HG02763 (cell line): ENCODE measurements around the gene PLK1.
"Not testable (repeated sequence)": the region's sequence is repeated elsewhere in the genome, so short reads cannot be mapped to it uniquely, and the experiment has no call there.

Experiments used
- ATAC-seq: cut with Tn5 transposase; IDR thresholded peaks from one replicate; pipeline ENCODE4 v1.9.1; 2021; ENCODE audit warnings: mild to moderate bottlenecking, moderate library complexity; ENCODE audit not compliant: unreplicated experiment

Gene PLK1

GRCh38 chr16:23706439-23706838 is 27.8 kb downstream of the PLK1 start:
- no peak for ATAC-seq

GRCh38 chr16:23709536-23709935 is 30.8 kb downstream of the PLK1 start:
- ATAC-seq, result no peak

GRCh38 chr16:23710008-23710407 is 31.3 kb downstream of the PLK1 start:
- no peak for ATAC-seq

- ATAC-seq, result no peak
Observed at GRCh38 chr16:23710504-23710903, 31.8 kb downstream of the PLK1 start.

- no peak for ATAC-seq
Observed at GRCh38 chr16:23711785-23712184, 33.1 kb downstream of the PLK1 start.

- ATAC-seq, result no peak
Observed at GRCh38 chr16:23712976-23713375, 34.3 kb downstream of the PLK1 start, which contains the start of gene ERN2. Gene ERN2 (minus strand): TSS chr16:23713222. CDS start chr16:23713187, 35 bp downstream.

GRCh38 chr16:23716484-23716883 is 37.8 kb downstream of the PLK1 start:
- no peak for ATAC-seq

GRCh38 chr16:23722613-23723240 is 44.0 kb downstream of the PLK1 start:
- not testable (repeated sequence) for ATAC-seq

- no peak for ATAC-seq
Observed at GRCh38 chr16:23724096-23724784, 45.6 kb downstream of the PLK1 start.

- no peak for ATAC-seq
Observed at GRCh38 chr16:23724785-23725131, 46.1 kb downstream of the PLK1 start.

- no peak for ATAC-seq
Observed at GRCh38 chr16:23726710-23727109, 48.0 kb downstream of the PLK1 start.

GRCh38 chr16:23728112-23728477 is 49.4 kb downstream of the PLK1 start:
- no peak for ATAC-seq

- no peak for ATAC-seq
Observed at GRCh38 chr16:23729503-23730424, 51.1 kb downstream of the PLK1 start.

- ATAC-seq, result no peak
Observed at GRCh38 chr16:23734176-23734893, 55.6 kb downstream of the PLK1 start.

- ATAC-seq, result not testable (repeated sequence)
Observed at GRCh38 chr16:23737423-23738028, 58.8 kb downstream of the PLK1 start.

- ATAC-seq, result no peak
Observed at GRCh38 chr16:23739516-23739915, 60.8 kb downstream of the PLK1 start.
